ENCODE measurements around the gene RPUSD1.

DNA sequence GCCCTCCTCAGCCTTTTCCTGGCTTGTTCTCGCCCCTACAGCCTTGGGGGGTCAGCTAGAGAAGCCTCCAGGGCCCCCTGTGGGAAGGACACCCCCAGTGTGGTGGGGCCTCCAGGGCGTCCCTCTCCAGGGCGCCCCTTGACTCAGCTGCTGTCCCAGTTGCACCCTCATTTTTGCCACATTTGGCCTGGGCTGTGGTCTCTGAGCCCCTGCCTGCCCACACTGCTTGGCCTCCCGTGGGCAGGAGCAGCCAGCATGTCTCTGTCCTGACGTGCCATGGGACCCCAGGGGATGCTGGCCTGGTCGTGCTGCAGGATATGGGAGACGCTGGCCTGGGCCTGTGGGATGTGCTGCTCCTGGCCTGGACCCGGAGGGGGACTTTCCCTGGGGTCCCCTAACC is 5.2 kb upstream of the RPUSD1 start:
- no peak for TF ChIP-seq POLR2A (IDR thresholded peaks at IDR 0.05; ENCODE audit: extremely low read depth, insufficient read length)
- TF ChIP-seq, protein P1, sequence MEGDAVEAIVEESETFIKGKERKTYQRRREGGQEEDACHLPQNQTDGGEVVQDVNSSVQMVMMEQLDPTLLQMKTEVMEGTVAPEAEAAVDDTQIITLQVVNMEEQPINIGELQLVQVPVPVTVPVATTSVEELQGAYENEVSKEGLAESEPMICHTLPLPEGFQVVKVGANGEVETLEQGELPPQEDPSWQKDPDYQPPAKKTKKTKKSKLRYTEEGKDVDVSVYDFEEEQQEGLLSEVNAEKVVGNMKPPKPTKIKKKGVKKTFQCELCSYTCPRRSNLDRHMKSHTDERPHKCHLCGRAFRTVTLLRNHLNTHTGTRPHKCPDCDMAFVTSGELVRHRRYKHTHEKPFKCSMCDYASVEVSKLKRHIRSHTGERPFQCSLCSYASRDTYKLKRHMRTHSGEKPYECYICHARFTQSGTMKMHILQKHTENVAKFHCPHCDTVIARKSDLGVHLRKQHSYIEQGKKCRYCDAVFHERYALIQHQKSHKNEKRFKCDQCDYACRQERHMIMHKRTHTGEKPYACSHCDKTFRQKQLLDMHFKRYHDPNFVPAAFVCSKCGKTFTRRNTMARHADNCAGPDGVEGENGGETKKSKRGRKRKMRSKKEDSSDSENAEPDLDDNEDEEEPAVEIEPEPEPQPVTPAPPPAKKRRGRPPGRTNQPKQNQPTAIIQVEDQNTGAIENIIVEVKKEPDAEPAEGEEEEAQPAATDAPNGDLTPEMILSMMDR (IDR thresholded peaks at IDR 0.05; ENCODE audit: low read depth, low read length) = no peak
